HG03439 (cell line): ENCODE results near the gene DCLK2.
"Not testable (repeated sequence)": the region's sequence is repeated elsewhere in the genome, so short reads cannot be mapped to it uniquely, and the experiment has no call there.

Experiments used
- ATAC-seq: cut with Tn5 transposase; IDR thresholded peaks from one replicate; pipeline ENCODE4 v1.9.1; 2021; ENCODE audit warnings: mild to moderate bottlenecking, moderate library complexity; ENCODE audit not compliant: unreplicated experiment

DCLK2 gene

DNA sequence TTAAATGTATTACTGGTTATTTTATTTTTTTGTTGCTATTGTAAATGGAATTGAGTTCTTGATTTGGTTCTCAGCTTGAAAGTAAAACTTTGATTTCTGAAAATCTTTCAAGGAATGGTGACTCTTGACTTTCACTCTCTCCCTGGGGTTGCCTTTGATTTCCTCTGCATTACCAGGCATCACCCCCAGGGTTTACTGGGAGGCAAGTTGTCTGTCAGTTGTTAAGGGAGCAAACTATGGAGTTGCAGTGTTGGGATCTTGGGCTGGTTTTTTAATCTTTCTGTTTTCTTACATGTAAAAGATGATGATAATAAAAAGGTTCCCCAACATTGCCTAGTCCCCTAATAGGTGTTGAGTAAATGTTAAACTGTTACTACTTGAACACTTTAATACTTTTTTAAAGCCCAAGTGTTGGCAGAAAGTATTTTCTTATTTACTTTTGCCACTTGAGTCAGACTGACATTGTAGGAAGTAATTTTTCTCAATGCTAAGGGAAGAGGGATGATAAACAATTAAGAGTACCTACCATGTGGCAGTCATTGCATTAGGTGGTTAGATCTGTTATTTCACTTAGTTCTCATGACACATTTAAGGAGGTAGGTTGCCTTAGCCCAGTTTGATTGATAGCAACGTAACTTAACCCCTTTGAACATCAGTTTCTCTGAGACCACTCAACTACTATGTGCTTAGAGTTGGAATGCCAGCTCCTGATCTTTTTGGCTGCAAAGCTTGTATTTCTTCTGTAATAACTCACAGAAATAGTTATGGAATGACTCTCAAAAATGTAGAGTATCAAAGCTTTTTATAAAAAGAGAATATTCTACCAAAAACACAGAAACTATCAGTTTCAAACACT lies 67.1 kb downstream of the DCLK2 start:
- ATAC-seq: no peak

DNA sequence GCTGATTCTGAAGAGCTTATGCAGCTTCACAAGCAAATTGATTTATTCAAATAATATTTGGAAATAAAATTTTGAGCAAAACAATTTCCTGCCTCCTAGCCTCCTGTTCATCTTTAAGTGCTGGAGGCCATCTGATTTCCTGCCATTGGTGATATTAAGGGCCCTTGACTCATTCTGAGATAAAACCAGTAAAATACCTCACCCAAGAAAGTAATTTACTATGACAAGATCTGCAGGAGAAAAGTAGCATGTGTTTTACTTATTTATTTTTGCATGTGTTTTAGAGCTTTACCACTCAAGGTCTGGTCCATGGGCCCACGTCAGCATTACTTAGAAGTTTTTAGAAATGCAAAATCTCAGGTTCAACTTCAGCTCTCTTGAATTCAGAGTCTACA lies 67.7 kb downstream of the DCLK2 start:
- no peak for ATAC-seq

DNA sequence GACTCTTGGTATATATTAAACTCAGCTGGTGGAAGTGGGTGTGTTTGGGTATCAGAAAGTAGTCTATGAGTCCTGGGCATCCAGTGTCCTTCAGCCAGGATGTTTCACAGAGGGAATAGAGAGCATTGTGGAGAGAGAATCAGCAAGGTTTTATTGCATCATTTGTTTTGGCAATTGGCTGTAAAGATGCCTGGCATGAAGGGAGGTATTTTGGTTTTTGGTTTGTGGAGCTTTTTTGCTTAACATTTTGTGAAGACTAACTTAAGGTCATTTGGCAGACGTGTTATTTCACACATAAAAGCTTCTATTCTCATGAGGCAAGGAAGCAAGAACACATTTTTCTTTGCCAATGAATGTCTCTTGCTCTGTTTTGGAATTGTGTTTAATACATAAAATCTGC lies 71.1 kb downstream of the DCLK2 start:
- ATAC-seq: no peak

DNA sequence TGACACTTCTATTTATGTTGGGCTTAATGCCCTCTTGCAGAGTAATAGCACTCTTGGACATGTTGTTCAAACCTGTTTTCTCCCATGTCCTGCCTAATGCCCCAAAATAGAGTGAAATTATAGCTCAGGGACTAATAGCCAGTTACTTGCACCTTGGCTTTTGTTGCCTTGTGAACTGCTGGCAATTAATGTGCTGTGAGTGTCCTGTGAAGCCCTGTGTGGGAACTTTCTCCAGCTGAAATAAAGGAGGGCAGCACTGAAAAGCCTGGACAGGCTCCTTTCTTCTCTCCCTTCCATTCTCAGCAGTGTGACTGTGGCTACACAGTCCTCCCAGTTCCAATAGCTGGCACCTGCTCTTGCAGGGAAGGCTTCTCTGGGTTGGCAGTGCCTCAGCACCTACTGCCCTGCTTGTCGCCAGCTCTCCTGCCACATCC lies 72.4 kb downstream of the DCLK2 start:
- ATAC-seq: no peak

GRCh38 chr4:150152766-150153165 lies 74.5 kb downstream of the DCLK2 start:
- no peak for ATAC-seq

DNA sequence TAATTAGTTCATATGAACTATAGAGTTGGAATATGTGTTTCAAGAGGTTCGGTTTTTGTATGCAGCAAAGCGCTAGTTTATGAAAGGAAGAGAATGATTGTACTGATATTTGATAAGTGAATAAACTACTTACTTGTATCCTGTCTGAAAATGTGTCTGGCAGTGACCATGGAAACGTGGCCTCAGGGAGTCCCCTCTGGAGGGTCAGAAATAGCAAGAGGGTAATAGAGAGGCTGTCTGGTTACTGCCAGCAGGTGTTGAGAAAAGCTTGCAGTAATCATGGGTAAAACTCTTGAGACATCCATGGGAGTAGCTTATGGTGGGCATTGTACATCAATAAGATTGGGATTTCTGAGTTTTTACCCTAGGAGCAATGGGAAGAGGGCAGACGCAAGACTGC lies 77.1 kb downstream of the DCLK2 start:
- no peak for ATAC-seq

DNA sequence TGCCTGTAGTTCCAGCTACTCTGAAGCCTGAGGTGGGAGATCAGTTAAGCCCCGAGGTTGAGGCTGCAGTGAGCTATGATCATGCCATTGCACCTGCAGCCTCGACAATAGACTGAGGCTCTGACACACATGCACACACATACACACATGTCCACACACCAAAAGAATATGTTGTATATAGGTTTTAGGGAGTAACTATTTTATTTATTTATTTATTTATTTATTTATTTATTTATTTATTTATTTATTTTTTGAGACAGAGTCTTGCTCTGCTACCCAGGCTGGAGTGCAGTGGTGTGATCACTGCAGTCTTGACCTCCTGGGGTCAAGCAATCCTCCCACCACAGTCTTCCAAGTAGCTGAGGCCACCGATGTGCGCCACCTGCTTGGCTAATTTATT lies 78.3 kb downstream of the DCLK2 start:
- ATAC-seq: no peak

DNA sequence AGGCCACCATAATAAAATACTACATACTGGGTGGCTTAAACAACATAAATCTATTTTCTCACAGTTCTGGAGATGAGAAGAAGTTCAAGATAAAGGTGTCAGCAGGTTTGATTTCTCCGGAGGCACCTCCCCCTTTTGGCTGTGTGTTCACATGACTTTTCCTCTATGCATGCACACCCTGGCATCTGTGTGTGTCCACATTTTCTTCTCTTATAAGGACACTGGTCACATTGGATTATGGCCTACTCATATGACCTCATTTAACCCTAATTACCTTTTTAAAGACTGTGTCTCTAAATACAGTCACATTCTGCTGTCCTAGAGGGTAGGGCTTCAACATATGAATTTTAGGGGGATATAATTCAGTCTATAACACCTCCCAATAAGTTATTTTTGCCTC lies 79.8 kb downstream of the DCLK2 start:
- no peak for ATAC-seq

- ATAC-seq: no peak
These were observed 82.2 kb downstream of the DCLK2 start for GRCh38 chr4:150160473-150160872.

DNA sequence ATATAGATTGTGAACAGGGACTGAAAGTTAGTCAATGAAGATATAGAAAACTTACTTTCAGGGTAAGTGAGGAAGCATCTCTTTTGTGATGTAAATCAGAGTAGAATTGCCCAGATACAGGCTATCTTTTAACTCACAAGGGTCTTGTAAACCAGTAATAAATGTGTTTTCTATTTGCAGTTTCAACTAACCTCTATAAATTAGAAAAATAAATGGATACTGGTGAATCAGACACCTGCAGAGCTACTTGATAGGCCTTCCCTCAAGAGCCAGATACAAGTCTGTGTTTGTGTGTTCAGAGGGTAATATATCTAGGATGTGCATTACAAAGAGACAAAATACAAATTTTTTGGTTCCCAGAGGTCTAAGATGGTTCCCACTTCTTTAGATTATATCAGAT lies 82.9 kb downstream of the DCLK2 start:
- ATAC-seq: no peak

DNA sequence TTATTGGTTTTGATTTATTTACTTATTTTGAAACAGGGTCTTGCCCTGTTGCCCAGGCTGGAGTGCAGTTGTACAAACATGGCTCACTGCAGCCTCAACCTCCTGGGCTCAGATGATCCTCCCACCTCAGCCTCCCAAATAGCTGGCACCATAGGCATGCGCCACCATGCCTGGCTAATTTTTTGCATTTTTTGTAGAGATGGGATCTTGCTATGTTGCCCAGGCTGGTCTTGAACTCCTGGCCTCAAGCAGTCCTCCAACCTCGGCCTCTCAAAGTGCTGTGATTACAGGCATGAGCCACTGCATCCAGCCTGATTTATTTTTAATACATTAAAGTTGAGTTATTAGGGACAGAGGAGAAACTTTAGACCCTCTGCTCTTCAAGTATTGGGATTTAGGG lies 83.8 kb downstream of the DCLK2 start:
- not testable (repeated sequence) for ATAC-seq

DNA sequence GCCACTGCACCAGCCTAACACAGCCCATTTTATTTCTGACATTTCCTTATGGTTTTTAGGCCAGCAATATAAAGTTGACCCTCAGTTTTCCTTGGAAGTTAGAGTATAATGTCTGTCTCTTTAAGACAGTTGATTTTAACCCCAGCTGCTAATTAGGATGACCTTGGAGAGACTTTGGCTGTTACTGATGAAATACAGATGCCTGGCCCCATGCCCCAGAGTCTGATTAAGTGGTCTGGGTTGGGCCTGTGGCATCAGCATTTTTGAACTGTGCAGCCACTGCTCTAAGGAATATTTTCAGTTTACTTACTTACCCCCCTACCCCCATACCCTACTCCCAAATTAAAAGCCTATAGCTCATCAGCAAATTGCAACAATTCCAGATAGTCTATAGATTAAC lies 85.8 kb downstream of the DCLK2 start:
- no peak for ATAC-seq

- ATAC-seq: no peak
These were observed 86.8 kb downstream of the DCLK2 start for GRCh38 chr4:150164956-150165629.

DNA sequence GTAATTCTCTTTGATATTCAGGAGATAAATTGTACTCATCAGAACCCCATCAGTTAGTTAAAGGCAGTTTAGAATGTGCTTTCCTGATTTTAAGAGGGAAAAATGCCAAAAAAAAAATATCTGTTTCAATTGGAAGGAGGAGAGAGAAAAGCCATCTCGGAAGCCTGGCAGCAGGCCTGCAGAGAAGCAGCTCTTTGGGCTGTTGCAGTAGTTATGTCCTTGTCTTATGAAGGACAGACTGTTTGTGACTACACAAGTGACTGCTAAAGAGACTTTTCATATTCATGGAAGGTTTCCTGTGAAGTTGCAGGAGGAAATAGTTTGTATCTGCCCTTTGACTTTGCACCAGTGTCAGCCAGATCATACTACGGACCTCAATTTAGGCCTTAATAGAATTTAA lies 88.8 kb downstream of the DCLK2 start:
- no peak for ATAC-seq

GRCh38 chr4:150173432-150173861 lies 95.2 kb downstream of the DCLK2 start:
- no peak for ATAC-seq

GRCh38 chr4:150173982-150174398 lies 95.7 kb downstream of the DCLK2 start:
- no peak for ATAC-seq

DNA sequence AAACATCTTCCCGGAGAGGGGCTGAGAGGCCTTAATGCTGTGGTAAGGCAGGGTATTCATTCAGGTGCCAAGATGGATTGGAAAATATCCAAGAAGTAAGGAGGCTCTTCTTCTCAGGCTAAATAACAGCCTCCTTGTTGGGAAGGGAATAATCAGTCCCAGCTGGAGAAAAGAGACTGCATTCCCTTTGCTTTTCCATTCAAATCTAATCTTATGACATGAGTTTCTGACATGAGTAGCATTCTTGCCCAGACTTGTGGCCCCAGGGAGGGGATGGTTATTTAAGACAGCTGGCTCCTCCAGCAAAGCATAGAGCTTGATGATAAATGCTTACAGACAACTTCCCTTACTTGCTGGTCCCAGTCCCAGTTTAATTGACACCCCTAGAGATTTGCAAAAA lies 98.3 kb downstream of the DCLK2 start:
- ATAC-seq: no peak

DNA sequence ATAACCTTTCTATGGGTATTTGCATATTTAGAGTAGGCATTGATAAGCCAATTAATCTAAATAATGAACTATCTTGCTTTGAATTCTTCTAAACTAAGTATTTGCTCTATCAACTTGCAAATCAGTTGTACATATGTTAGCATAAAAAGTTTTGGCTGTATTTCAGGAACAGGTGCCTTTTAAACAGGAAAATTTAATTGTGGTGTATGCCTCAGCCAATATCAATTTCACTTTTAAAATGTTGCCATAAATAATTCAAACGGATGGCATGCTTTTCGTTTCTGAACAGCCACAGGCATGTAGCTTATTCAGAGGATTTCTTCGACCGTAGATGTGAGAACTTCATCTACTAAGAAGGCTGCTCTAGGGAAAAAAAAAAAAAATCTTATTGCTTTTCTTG lies 99.9 kb downstream of the DCLK2 start:
- no peak for ATAC-seq

DNA sequence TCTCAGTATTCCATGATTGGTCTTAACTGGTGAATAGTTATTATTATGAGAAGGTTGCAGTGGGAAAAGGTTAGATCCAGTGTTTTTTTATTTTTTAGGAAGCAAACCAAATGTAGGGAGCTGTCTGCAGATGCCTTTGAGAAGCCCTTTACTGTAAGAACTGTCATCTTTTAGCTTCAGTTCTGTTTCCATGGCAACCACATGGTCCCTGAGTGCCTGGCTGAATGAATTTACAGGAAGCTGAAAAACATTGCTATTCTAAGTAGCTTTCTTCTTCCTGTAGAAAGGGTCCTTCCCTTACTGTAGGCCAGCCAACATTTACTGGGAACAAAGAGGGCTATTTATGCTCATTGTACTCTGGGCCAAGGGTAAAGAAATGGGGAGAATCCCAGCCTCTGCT lies 103.3 kb downstream of the DCLK2 start:
- ATAC-seq: no peak

DNA sequence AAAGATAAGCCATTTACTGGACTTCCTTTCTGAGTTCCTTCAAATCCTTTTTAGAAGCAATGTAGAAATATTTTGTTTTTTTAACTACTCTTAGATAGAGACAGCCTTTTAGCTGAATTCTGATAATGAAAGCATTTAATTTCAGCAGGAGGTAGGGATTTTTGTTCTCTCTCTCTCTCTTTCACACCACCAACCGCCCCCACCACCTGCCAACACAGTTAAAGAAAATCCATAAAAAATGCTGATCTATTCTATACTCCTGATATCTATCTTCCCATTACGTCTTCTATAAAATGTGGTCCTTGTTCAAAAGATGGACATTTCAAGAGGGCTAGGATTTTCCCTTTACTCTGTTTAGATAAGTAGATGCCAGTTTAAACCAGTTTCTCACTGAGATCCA lies 104.5 kb downstream of the DCLK2 start:
- ATAC-seq: no peak

DNA sequence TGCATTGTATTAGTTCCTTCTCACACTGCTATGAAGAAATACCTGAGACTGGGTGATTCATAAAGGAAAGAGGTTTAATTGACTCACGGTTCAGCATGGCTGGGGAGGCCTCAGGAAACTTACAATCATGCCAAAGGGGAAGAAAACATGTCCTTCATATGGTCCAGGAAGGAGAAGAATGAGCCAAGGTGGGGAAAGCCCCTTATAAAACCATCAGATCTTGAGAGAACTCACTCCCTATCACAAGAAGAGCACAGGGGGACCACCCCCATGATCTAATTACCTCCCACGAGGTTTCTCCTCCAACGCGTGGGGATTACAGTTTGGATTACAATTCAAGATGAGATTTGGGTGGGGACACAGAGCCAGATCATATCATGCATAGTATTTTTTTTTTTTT lies 106.8 kb downstream of the DCLK2 start:
- ATAC-seq: not testable (repeated sequence)

DNA sequence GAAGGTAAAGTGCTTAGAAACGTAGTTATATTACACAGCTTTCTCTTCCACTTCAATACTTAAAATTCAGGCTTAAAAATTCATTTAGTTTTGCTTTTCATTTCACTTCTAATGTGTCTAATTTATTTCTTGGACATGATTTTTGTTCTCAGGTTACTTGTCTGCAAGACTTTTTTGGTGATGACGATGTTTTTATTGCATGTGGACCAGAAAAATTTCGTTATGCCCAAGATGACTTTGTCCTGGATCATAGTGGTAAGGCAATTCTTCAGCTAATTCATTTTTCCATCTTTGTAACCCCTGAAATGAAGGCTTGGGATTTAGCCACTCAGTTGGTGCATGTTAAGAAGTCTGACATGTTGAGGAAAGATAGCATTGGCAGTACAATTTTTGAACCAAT lies 114.7 kb downstream of the DCLK2 start:
- no peak for ATAC-seq
